Epithelial cell of esophagus (primary cell): ENCODE measurements around the gene ATP2A1.
A peak's percentile ranks its signal among the peaks of the same experiment; 100 is the strongest.

Experiments used
- DNase-seq: peaks from one replicate; pipeline ENCODE4 v3.0.0; 2010; ENCODE audit warnings: low read depth
- H3K4me3 ChIP-seq: 2 replicates; pipeline ENCODE4 v1.5.1; 2011; ENCODE audit warnings: mild to moderate bottlenecking, low read length, control low read depth
- CTCF ChIP-seq: IDR thresholded peaks from 2 replicates; pipeline ENCODE4 v1.5.1; 2011; ENCODE audit warnings: low read depth, mild to moderate bottlenecking, low read length, control low read depth, inconsistent platforms; ENCODE audit not compliant: insufficient read depth; ENCODE audit errors: missing control alignments

Gene ATP2A1

GRCh38 chr16:28910086-28911031 is 32.1 kb downstream of the ATP2A1 start:
- TF ChIP-seq CTCF, result no peak
- H3K4me3 ChIP-seq, result no peak overlapping the region
- peak; percentile 63 for DNase-seq

DNA sequence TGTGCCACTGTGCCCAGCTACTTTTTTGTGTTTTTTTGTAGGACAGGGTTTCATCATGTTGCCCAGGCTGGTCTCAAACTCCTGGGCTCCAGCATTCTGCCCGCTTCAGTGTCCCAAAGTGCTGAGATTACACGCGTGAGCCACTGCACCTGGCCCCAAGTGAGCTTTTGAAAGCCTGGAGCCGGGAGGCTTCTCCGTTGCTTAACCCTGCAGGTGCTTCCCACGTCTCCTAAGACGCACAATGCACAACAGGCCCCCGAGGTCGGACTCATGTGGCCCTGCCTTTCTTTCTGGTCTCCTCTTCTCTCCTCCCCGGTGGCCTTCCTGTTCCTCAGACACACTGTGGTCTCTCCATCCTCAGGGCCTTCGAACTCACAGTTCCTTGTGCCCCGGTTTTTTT is 34.3 kb downstream of the ATP2A1 start:
- TF ChIP-seq CTCF, result no peak
- DNase-seq, result no peak
- no peak overlapping the region for H3K4me3 ChIP-seq

- no peak overlapping the region for H3K4me3 ChIP-seq
- no peak for TF ChIP-seq CTCF
- no peak for DNase-seq
Observed at GRCh38 chr16:28913946-28914724, 35.8 kb downstream of the ATP2A1 start.

GRCh38 chr16:28915181-28915580 is 36.9 kb downstream of the ATP2A1 start:
- no peak overlapping the region for H3K4me3 ChIP-seq
- TF ChIP-seq CTCF, result no peak
- peak; percentile 22 for DNase-seq

DNA sequence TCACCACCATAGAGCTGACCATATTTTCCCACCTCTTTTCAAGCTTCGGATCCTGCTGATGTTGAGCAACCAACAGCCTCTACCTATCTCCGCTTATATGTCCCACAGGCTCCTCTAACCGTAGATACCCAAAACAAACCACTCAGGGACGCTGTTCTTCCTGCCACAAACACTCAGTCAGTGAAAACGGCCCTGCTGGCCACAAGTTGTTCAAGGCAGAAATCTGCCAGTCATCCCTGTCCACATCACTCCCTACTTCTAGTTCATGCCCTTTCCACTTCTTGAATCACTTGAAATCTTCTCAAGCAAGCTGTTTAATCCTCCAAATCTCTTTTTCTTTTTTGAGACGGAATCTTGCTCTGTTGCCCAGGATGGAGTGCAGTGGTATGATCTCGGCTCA is 38.8 kb downstream of the ATP2A1 start:
- no peak overlapping the region for H3K4me3 ChIP-seq
- no peak for TF ChIP-seq CTCF

DNA sequence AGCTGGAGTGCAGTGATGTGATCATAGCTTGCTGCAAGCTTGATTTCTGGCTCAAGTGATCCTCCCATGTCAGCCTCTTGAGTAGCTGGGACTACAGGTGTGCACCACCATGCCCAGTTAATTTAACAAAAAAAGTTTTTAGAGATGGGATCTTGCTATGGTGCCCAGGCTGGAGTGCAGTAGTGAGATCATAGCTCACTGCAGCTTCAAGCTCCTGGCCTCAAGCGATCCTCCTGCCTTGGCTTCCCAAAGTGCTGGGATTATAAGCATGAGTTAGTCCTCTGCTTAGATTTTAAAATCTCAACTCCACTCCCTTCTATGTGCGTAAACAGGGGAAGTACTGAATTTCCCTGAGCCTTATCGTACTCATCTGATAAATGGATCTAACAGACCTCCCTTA is 40.4 kb downstream of the ATP2A1 start:
- H3K4me3 ChIP-seq, result no peak overlapping the region
- DNase-seq, result no peak
- TF ChIP-seq CTCF, result no peak

More for the DNA sequence above, 38.8 kb downstream of the ATP2A1 start:
- DNase-seq, result no peak
